HEK293T (cell line): Measurements from ENCODE around the gene PON3.

Experiments
- ARNT ChIP-seq: fragments of 450-650 bp; IDR thresholded peaks from 2 replicates; pipeline ENCODE4 v1.6.1; 2017; ENCODE audit warnings: mild to moderate bottlenecking
- BHLHE40 ChIP-seq: fragments of 450-650 bp; IDR thresholded peaks from 2 replicates; pipeline ENCODE4 v1.6.1; 2016; ENCODE audit warnings: mild to moderate bottlenecking, moderate library complexity, borderline replicate concordance
- FOXA1 ChIP-seq: fragments of 450-650 bp; IDR thresholded peaks from 2 replicates; pipeline ENCODE4 v1.6.1; 2016; ENCODE audit warnings: mild to moderate bottlenecking
- FOXK2 ChIP-seq: fragments of 450-650 bp; IDR thresholded peaks from 2 replicates; pipeline ENCODE4 v1.6.1; 2016; ENCODE audit warnings: mild to moderate bottlenecking
- FOXM1 ChIP-seq: fragments of 450-650 bp; IDR thresholded peaks from 2 replicates; pipeline ENCODE4 v1.6.1; 2017; ENCODE audit warnings: mild to moderate bottlenecking, borderline replicate concordance
- HDGF ChIP-seq: fragments of 450-650 bp; IDR thresholded peaks from 2 replicates; pipeline ENCODE4 v1.6.1; 2017; ENCODE audit warnings: antibody characterized with exemption, borderline replicate concordance
- NFRKB ChIP-seq: fragments of 450-650 bp; IDR thresholded peaks from 2 replicates; pipeline ENCODE4 v1.6.1; 2016; ENCODE audit warnings: mild to moderate bottlenecking, moderate library complexity
- SP1 ChIP-seq: fragments of 450-650 bp; IDR thresholded peaks from 2 replicates; pipeline ENCODE4 v1.6.1; 2017
- TARDBP ChIP-seq: fragments of 450-650 bp; IDR thresholded peaks from 2 replicates; pipeline ENCODE4 v1.6.1; 2016

DNA sequence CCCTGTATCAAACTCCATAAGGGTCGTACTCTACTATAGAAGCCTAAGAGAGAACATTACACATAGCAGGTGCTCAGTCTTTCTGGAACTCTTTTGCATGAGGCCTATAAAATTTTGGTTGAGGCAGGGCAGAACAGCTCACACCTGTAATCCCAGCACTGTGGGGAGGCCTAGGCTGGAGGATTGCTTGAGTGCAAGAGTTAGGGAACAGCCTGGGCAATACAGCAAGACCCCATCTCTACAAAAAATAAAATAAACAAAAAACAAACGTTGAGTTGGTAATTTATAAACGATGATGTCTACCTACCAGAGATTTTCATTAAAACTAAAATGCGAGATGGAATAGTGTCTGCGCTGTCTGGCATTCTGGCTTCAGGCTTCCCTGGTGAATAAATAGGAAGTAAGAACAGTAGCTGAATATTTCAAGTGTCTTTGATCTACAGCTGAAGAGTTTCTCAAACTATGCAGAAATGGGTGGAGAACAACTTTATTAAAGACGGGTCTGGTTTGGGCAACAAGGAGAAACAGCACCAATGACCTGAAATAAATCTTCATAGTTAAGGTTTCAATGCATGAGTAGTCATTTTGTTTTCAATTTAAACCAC, 37.9 kb upstream of the PON3 start:
- TF ChIP-seq HDGF (no peak), FOXM1 (no peak), ARNT (no peak), FOXA1 (no peak), FOXK2 (no peak), SP1 (no peak), TARDBP (no peak), BHLHE40 (no peak), NFRKB (no peak)
